IMR-90 (cell line): ENCODE data around the gene CNTRL. TPM values are rescaled to one million over a fixed set of nuclear protein-coding genes. Genes with fewer than 3 reads are reported as not detected.

Experiments
- ATAC-seq: fragments of 200-7000 bp; cut with Tn5 transposase; 2 replicates; pipeline ENCODE4 v1.9.1; 2020; ENCODE audit warnings: low read depth, mild to moderate bottlenecking, moderate library complexity
- BruUV-seq: library from RNA; stranded (reverse); fragments of 400-500 nt; replicated peaks from 2 replicates; lab custom pipeline; 2021; lab: Mats Ljungman, UMichigan
- CTCF ChIA-PET: fragments of 300-600 bp; formaldehyde crosslinking; extraction: SDS; loops from one replicate; lab custom pipeline; 2021; ENCODE audit warnings: antibody characterized with exemption; lab: Yijun Ruan, JAX
- POLR2A ChIA-PET: fragments of 300-600 bp; sonication (Branson Sonifier 250); formaldehyde crosslinking; loops from one replicate; lab custom pipeline; 2022; ENCODE audit warnings: antibody characterized with exemption; ENCODE audit not compliant: unreplicated experiment; lab: Charles Lee
- DNase-seq: peaks from one replicate; pipeline ENCODE4 v3.0.0; 2013
- H2AFZ ChIP-seq: replicated peaks from 2 replicates; pipeline ENCODE3; 2013; ENCODE audit warnings: low read length, mild to moderate bottlenecking; ENCODE audit not compliant: poor library complexity
- H2AK5ac ChIP-seq: 2 replicates; pipeline ENCODE4 v1.6.1; 2013; ENCODE audit warnings: low read depth, low read length, inconsistent platforms
- H2AK9ac ChIP-seq: replicated peaks from 2 replicates; pipeline ENCODE3; 2013; ENCODE audit warnings: mild to moderate bottlenecking, low read depth, low read length, moderate library complexity; ENCODE audit not compliant: poor library complexity
- H2BK120ac ChIP-seq: 2 replicates; pipeline ENCODE4 v1.6.1; 2013; ENCODE audit warnings: low read depth, low read length, inconsistent platforms
- H2BK15ac ChIP-seq: 3 replicates; pipeline ENCODE4 v1.6.1; 2013; ENCODE audit warnings: low read depth, low read length, inconsistent platforms
- H2BK20ac ChIP-seq: 2 replicates; pipeline ENCODE4 v1.6.1; 2013; ENCODE audit warnings: low read depth, mild to moderate bottlenecking, inconsistent platforms, low read length, moderate library complexity
- H2BK5ac ChIP-seq: 2 replicates; pipeline ENCODE4 v1.6.1; 2013; ENCODE audit warnings: mild to moderate bottlenecking, low read depth, low read length, inconsistent platforms; ENCODE audit not compliant: poor library complexity, severe bottlenecking
- H3K14ac ChIP-seq: replicated peaks from 2 replicates; pipeline ENCODE4 v1.6.1; 2013; ENCODE audit warnings: low read depth, low read length, inconsistent platforms
- H3K18ac ChIP-seq: 2 replicates; pipeline ENCODE4 v1.6.1; 2013; ENCODE audit warnings: low read depth, low read length, control low read depth
- H3K23ac ChIP-seq: 2 replicates; pipeline ENCODE4 v1.6.1; 2013; ENCODE audit warnings: low read depth, low read length, inconsistent platforms
- H3K27ac ChIP-seq: 2 replicates; pipeline ENCODE4 v1.5.1; 2013; ENCODE audit warnings: mild to moderate bottlenecking, control low read depth, low read length; ENCODE audit not compliant: insufficient read depth
- H3K27me3 ChIP-seq: 2 replicates; pipeline ENCODE4 v1.6.1; 2013; ENCODE audit warnings: low read length; ENCODE audit not compliant: control insufficient read depth, insufficient read depth
- H3K36me3 ChIP-seq: 2 replicates; pipeline ENCODE4 v1.6.1; 2013; ENCODE audit warnings: low read length, mixed read lengths; ENCODE audit not compliant: control insufficient read depth, insufficient read depth
- H3K4ac ChIP-seq: 2 replicates; pipeline ENCODE4 v1.6.1; 2013; ENCODE audit warnings: low read depth, low read length, inconsistent platforms
- H3K4me1 ChIP-seq: 2 replicates; pipeline ENCODE4 v1.6.1; 2013; ENCODE audit warnings: low read length, mixed read lengths; ENCODE audit not compliant: control insufficient read depth, insufficient read depth
- H3K4me2 ChIP-seq: 2 replicates; pipeline ENCODE4 v1.6.1; 2013; ENCODE audit warnings: low read depth, mild to moderate bottlenecking, control low read depth, low read length, moderate library complexity
- H3K4me3 ChIP-seq: 2 replicates; pipeline ENCODE4 v1.5.1; 2013; ENCODE audit warnings: low read depth, mild to moderate bottlenecking, control low read depth, low read length, moderate library complexity; ENCODE audit not compliant: insufficient read depth
- H3K56ac ChIP-seq: 2 replicates; pipeline ENCODE4 v1.6.1; 2013; ENCODE audit warnings: low read length, inconsistent platforms; ENCODE audit not compliant: insufficient read depth; ENCODE audit errors: extremely low read depth
- H3K79me1 ChIP-seq, 2 experiments: 2 replicates each; pipeline ENCODE4 v1.6.1; 2013; ENCODE audit warnings: low read length in 2 of 2, inconsistent platforms in 1 of 2, low read depth in 1 of 2
- H3K9ac ChIP-seq: 2 replicates; pipeline ENCODE4 v1.6.1; 2013; ENCODE audit warnings: low read depth, low read length, control low read depth
- H3K9me1 ChIP-seq: 2 replicates; pipeline ENCODE4 v1.6.1; 2013; ENCODE audit warnings: low read length, inconsistent platforms; ENCODE audit not compliant: insufficient read depth
- H3K9me3 ChIP-seq: 2 replicates; pipeline ENCODE4 v1.6.1; 2013; ENCODE audit warnings: low read length; ENCODE audit not compliant: control insufficient read depth, insufficient read depth
- H4K20me1 ChIP-seq: 2 replicates; pipeline ENCODE4 v1.6.1; 2013; ENCODE audit warnings: low read length, inconsistent platforms; ENCODE audit not compliant: insufficient read depth
- H4K5ac ChIP-seq: 2 replicates; pipeline ENCODE4 v1.6.1; 2013; ENCODE audit warnings: mild to moderate bottlenecking, low read depth, low read length, control low read depth
- H4K8ac ChIP-seq, 2 experiments: 2 replicates each; pipeline ENCODE4 v1.6.1; 2013; ENCODE audit warnings: low read depth in 2 of 2, low read length in 2 of 2, control low read depth in 1 of 2, inconsistent platforms in 1 of 2
- H4K91ac ChIP-seq: 2 replicates; pipeline ENCODE4 v1.6.1; 2013; ENCODE audit warnings: low read depth, low read length, inconsistent platforms; ENCODE audit not compliant: insufficient read depth
- CTCF ChIP-seq: conservative IDR thresholded peaks from 2 replicates; pipeline ENCODE4 v1.5.1; 2012; ENCODE audit warnings: mild to moderate bottlenecking, low read depth, low read length, improper control_type of control experiment
- WGBS, 2 experiments: methylation state at CpG; one replicate each; pipeline versions ENCODE4 v1.1.5 to v1.1.7; 2013; ENCODE audit warnings: missing lambda C conversion rate in 2 of 2; ENCODE audit not compliant: insufficient read length in 1 of 2; ENCODE audit errors: extremely low coverage in 2 of 2; 5-methylcytosine and 5-hydroxymethylcytosine counted together
- dilution Hi-C: fragments of 300-500 bp; cut with HindIII; formaldehyde crosslinking; loops from one replicate; pipeline ENCODE4 v1.14.3; 2018; ENCODE audit warnings: low sequenced_read_pairs; ENCODE audit not compliant: unreplicated experiment
- in situ Hi-C: fragments of 300-500 bp; cut with MboI; formaldehyde crosslinking; loops from 3 replicates; pipeline ENCODE4 v1.14.3; 2019; ENCODE audit warnings: low sequenced_read_pairs, inconsistent platforms, mixed read lengths
- intact Hi-C: fragments of 100-400 bp; cut with micrococcal nuclease; formaldehyde crosslinking; loops from 2 replicates; pipeline ENCODE4 v1.10.0; 2022
- polyA plus RNA-seq, 3 experiments: library from polyadenylated mRNA; depleted of rRNA; stranded (reverse); fragments of >200 nt; gene quantifications; 2 replicates each; pipeline ENCODE4 v1.2.3, GENCODE V29; 2012; ENCODE audit warnings: low replicate concordance in 1 of 3
- total RNA-seq: library from RNA; depleted of rRNA; stranded (reverse); fragments of >200 nt; gene quantifications from 2 replicates; pipeline ENCODE4 v1.2.3, GENCODE V29; 2012

Gene CNTRL
- total and polyA plus RNA-seq, 2 of the 4 experiments (the other 2 are of a cell fraction) = 4.5 to 7.3 TPM

GRCh38 chr9:121138973-121139372 is 64.2 kb downstream of the CNTRL start:
- ChIA-PET CTCF (no interaction called here), POLR2A (no interaction called here)
- H3K9me3 ChIP-seq = no peaks in the 10 kb centered on the region
- H2BK120ac ChIP-seq = no peak overlapping the region
- no peak overlapping the region for H3K27ac ChIP-seq
- H2BK5ac ChIP-seq = no peak overlapping the region
- no peak overlapping the region for H3K56ac ChIP-seq
- H3K18ac ChIP-seq = no peak overlapping the region
- no peak for TF ChIP-seq CTCF
- H2AFZ ChIP-seq = no peak overlapping the region
- H3K14ac ChIP-seq = no peak overlapping the region
- no peak overlapping the region for H3K4me3 ChIP-seq
- in situ Hi-C loops (no loop called here), intact Hi-C loops (no loop called here), dilution Hi-C loops (no loop called here)
- WGBS, 2 experiments = no CpG with 5 or more reads among the region's 3 CpGs
- ATAC-seq = no peak
- no peak overlapping the region for H3K23ac ChIP-seq
- no peaks in the 10 kb centered on the region for H3K27me3 ChIP-seq
- H3K36me3 ChIP-seq = peaks cover 13% of the 10 kb centered on the region
- no peaks in the 10 kb centered on the region for H4K20me1 ChIP-seq
- H2BK15ac ChIP-seq = no peak overlapping the region
- no peak overlapping the region for H4K8ac ChIP-seq
- no peak overlapping the region for H2AK5ac ChIP-seq
- H3K4me2 ChIP-seq = no peak overlapping the region
- no peaks in the 10 kb centered on the region; a peak in 1 of 4 replicates for H3K79me1 ChIP-seq
- H2AK9ac ChIP-seq = no peak overlapping the region
- no peaks in the 10 kb centered on the region for H3K4me1 ChIP-seq
- no peak overlapping the region for H3K9ac ChIP-seq
- no peak overlapping the region for H4K91ac ChIP-seq
- H3K4ac ChIP-seq = no peak overlapping the region
- no peak overlapping the region for H4K5ac ChIP-seq
- 0 out of 2 replicates have a peak, but pooled peaks cover 6% of the 10 kb centered on the region for H3K9me1 ChIP-seq
- no TSS peak for BruUV-seq
- no peak overlapping the region for H2BK20ac ChIP-seq
- DNase-seq = no peak
